ENCODE measurements around the gene PTPRD.

GRCh38 chr9:8845808-8846207 lies 1767.0 kb downstream of the PTPRD start:
- no peak for TF ChIP-seq CTCF (conservative IDR thresholded peaks at IDR 0.05; ENCODE audit: low read length)
- TF ChIP-seq EZH2phosphoT487 (IDR thresholded peaks at IDR 0.05; ENCODE audit: borderline replicate concordance), result no peak

Measured in Loucy (cell line).